GM12878 (cell line): ENCODE data around the gene STPG3. TPM values are rescaled to one million over a fixed set of nuclear protein-coding genes. Genes with fewer than 3 reads are reported as not detected.
A peak's percentile ranks its signal among the peaks of the same experiment; 100 is the strongest.

ENCODE experiments used
- ATAC-seq: fragments of 200-7000 bp; cut with Tn5 transposase; 3 replicates; pipeline ENCODE4 v1.9.1; 2020; ENCODE audit warnings: mild to moderate bottlenecking, moderate library complexity
- BruUV-seq: library from RNA; stranded (reverse); fragments of 400-500 nt; replicated peaks from 2 replicates; lab custom pipeline; 2021; lab: Mats Ljungman, UMichigan
- CTCF ChIA-PET: fragments of 300-600 bp; sonication (Branson Sonifier 250); formaldehyde crosslinking; extraction: SDS; loops from one replicate; lab custom pipeline; 2021; ENCODE audit warnings: inconsistent platforms; lab: Yijun Ruan, JAX
- POLR2A ChIA-PET: fragments of 350-600 bp; formaldehyde crosslinking; extraction: SDS; loops from one replicate; lab custom pipeline; 2021; ENCODE audit warnings: inconsistent platforms; lab: Charles Lee
- RAD21 ChIA-PET: fragments of 300-600 bp; sonication (Branson Sonifier 250); formaldehyde crosslinking; loops from one replicate; lab custom pipeline; 2023; ENCODE audit warnings: antibody characterized with exemption; ENCODE audit not compliant: unreplicated experiment; lab: Charles Lee
- SMC1A ChIA-PET: fragments of 300-600 bp; sonication (Branson Sonifier 250); formaldehyde crosslinking; loops from one replicate; lab custom pipeline; 2023; ENCODE audit not compliant: unreplicated experiment, uncharacterized antibody; lab: Charles Lee
- DNase-seq: peaks from one replicate; pipeline ENCODE4 v3.0.0-alpha.2; 2011; ENCODE audit warnings: low read depth, low spot score
- FAIRE-seq: peaks from 3 replicates; lab custom pipeline; 2011; peaks lifted over from hg19 to GRCh38; lab: Jason Lieb, UNC
- H2AFZ ChIP-seq: 2 replicates; pipeline ENCODE4 v1.6.0; 2011; ENCODE audit warnings: low read depth, low read length, control low read depth; ENCODE audit not compliant: control insufficient read depth
- H3K27ac ChIP-seq: 2 replicates; pipeline ENCODE4 v1.5.1; 2011; ENCODE audit warnings: control low read depth; ENCODE audit not compliant: control insufficient read depth, insufficient read depth
- H3K27me3 ChIP-seq, 2 experiments: replicated peaks in 1 of 2; 2 replicates each; pipeline versions ENCODE4 v1.6.0 to v1.6.1; 2011; ENCODE audit warnings: low read length in 1 of 2; ENCODE audit not compliant: control insufficient read depth in 2 of 2, insufficient read depth in 2 of 2
- H3K36me3 ChIP-seq, 2 experiments: 2 replicates each; pipeline ENCODE4 v1.5.1; 2011; ENCODE audit warnings: low read length in 1 of 2; ENCODE audit not compliant: control insufficient read depth in 2 of 2, insufficient read depth in 2 of 2
- H3K4me1 ChIP-seq: 2 replicates; pipeline ENCODE4 v1.6.1; 2011; ENCODE audit warnings: mild to moderate bottlenecking, low read length, moderate library complexity, mixed read lengths; ENCODE audit not compliant: control insufficient read depth, insufficient read depth
- H3K4me2 ChIP-seq: 2 replicates; pipeline ENCODE4 v1.6.0; 2011; ENCODE audit warnings: control low read depth; ENCODE audit not compliant: control insufficient read depth, insufficient read depth
- H3K4me3 ChIP-seq: fragments of 200-600 bp; sonication (generic); 2 replicates; pipeline ENCODE4 v1.5.1; 2016
- H3K79me2 ChIP-seq: 2 replicates; pipeline ENCODE4 v1.6.0; 2011; ENCODE audit warnings: low read length; ENCODE audit not compliant: control insufficient read depth, insufficient read depth
- H3K9ac ChIP-seq: 2 replicates; pipeline ENCODE4 v1.8.0; 2011; ENCODE audit warnings: low read length, control low read depth, mixed read lengths; ENCODE audit not compliant: control insufficient read depth, insufficient read depth
- H3K9me3 ChIP-seq: replicated peaks from 3 replicates; pipeline ENCODE4 v1.5.1; 2011; ENCODE audit warnings: mild to moderate bottlenecking, low read length; ENCODE audit not compliant: control insufficient read depth, insufficient read depth
- H4K20me1 ChIP-seq: 2 replicates; pipeline ENCODE4 v1.6.0; 2011; ENCODE audit not compliant: control insufficient read depth, insufficient read depth
- MAX ChIP-seq: IDR thresholded peaks from 2 replicates; pipeline ENCODE4 v1.6.1; 2012; ENCODE audit warnings: low read depth, low read length, improper control_type of control experiment
- PAX5 ChIP-seq: IDR thresholded peaks from 2 replicates; pipeline ENCODE4 v1.6.1; 2011; ENCODE audit warnings: low read depth, low read length, borderline replicate concordance
- POLR2AphosphoS2 ChIP-seq: IDR thresholded peaks from 2 replicates; pipeline ENCODE4 v1.6.1; 2011; ENCODE audit warnings: low read depth, mild to moderate bottlenecking, low read length, improper control_type of control experiment, moderate library complexity
- WGBS: methylation state at CpG from one replicate; pipeline ENCODE4 v1.1.6; 2016; ENCODE audit warnings: low lambda C conversion rate; ENCODE audit not compliant: insufficient replicate concordance, insufficient coverage; ENCODE audit errors: missing lambda C conversion rate; 5-methylcytosine and 5-hydroxymethylcytosine counted together
- in situ Hi-C: fragments of 300-500 bp; cut with MboI; formaldehyde crosslinking; loops from 9 replicates; pipeline ENCODE4 v1.14.3; 2018; ENCODE audit warnings: mixed read lengths
- intact Hi-C: fragments of 100-400 bp; cut with micrococcal nuclease; formaldehyde crosslinking; loops from one replicate; pipeline ENCODE4 v1.14.2; 2022; ENCODE audit not compliant: unreplicated experiment
- polyA plus RNA-seq, 11 experiments: library from polyadenylated mRNA; depleted of rRNA in 4 of 11; unstranded in 6 of 11; stranded (reverse) in 5 of 11; fragments of >200 nt; fragmentation: Nextera tagmentation in 4 of 11; fragmentation: Illumina TruSeq in 1 of 11; extraction: Ambion mirVana in 4 of 11; extraction: Trizol in 1 of 11; gene quantifications; 1 replicate in 1 of 11; 2 replicates in 10 of 11; pipeline versions ENCODE4 v1.2.1 to v1.2.3, GENCODE V29; 2011 to 2016; ENCODE audit warnings: inconsistent platforms in 2 of 11, missing spikeins in 2 of 11, low read depth in 1 of 11
- total RNA-seq, 4 experiments: library from RNA; depleted of rRNA in 3 of 4; stranded (reverse); fragments of >200 nt in 3 of 4; fragmentation: Illumina TruSeq in 1 of 4; extraction: Trizol in 1 of 4; gene quantifications; 2 replicates each; pipeline versions ENCODE4 v1.2.1 to v1.2.3, GENCODE V29; 2013 to 2021

Gene STPG3
- total and polyA plus RNA-seq, 10 of the 15 experiments (the other 5 are each of a cell fraction or from before 2014, with no cell fraction given), result not detected

- BruUV-seq, result no TSS peak
- POLR2A ChIA-PET, result interaction anchor here (1.6 to 9.2 kb wide), 2 partner anchors 10 to 163 kb away, joined by 3 to 112 read pairs; partner anchors contain the start of gene NELFB
- ATAC-seq (no peak), FAIRE-seq (no peak), DNase-seq (no peak)
- TF ChIP-seq POLR2AphosphoS2 (0 out of 2 replicates have a peak, but pooled peaks have one; percentile 5), PAX5 (peak; percentile 25; the same call in 1 of the 2 replicates), MAX (no peak)
- Histone ChIP-seq H4K20me1 (peaks cover 4% of the 10 kb centered on the region; the same call in 1 of the 2 replicates), H3K79me2 (peaks cover 26% of the 10 kb centered on the region), H3K27ac (no peak overlapping the region), H3K4me2 (no peak overlapping the region), H3K4me3 (no peak overlapping the region), H3K27me3 (no peaks in the 10 kb centered on the region), H3K4me1 (peaks cover 19% of the 10 kb centered on the region), H2AFZ (no peak overlapping the region), H3K36me3 (peaks cover 8 to 14% of the 10 kb centered on the region in 2 experiments), H3K9me3 (no peaks in the 10 kb centered on the region), H3K9ac (no peak overlapping the region)
- RAD21 ChIA-PET, result no interaction called here
- CTCF ChIA-PET, result no interaction called here
- SMC1A ChIA-PET, result no interaction called here
- WGBS, result 91% methylated on average over 32 of the region's 36 CpGs
- intact Hi-C loops, result no loop called here
- in situ Hi-C loops, result no loop called here
These were observed 6.3 kb upstream of the STPG3 start for GRCh38 chr9:137244486-137245449.
